ENCODE measurements around the gene UBE2S.
"Not testable (repeated sequence)": the region's sequence is repeated elsewhere in the genome, so short reads cannot be mapped to it uniquely, and the experiment has no call there.

The UBE2S gene

GRCh38 chr19:55440411-55441105, 33.0 kb upstream of the UBE2S start:
- DNase-seq (ENCODE audit: low read depth): no peak

- DNase-seq (ENCODE audit: low read depth): no peak
Observed at GRCh38 chr19:55439052-55439451, 31.5 kb upstream of the UBE2S start.

GRCh38 chr19:55437410-55437809, 29.8 kb upstream of the UBE2S start:
- no peak for DNase-seq (ENCODE audit: low read depth)

DNA sequence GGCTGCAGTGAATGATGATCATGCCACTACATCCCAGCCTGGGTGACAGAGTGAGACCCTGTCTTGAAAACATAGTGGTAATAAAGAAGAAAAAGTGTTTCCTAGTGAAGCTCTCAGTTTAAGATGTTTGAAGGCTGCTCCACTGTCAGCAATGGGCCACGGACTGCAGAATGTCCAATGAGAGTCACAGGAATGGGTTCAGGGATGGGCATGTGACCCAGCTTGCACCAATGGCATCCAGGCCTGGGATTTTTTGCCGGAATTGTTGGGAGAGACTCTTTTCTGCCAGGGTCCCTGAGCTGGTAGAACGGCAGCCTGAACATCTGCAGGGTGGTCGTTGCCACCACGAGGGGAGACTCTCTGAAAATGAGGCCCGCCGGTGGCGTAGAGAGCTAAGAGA, 29.3 kb upstream of the UBE2S start:
- DNase-seq (ENCODE audit: low read depth): no peak

GRCh38 chr19:55435020-55435419, 27.4 kb upstream of the UBE2S start:
- no peak for DNase-seq (ENCODE audit: low read depth)

DNA sequence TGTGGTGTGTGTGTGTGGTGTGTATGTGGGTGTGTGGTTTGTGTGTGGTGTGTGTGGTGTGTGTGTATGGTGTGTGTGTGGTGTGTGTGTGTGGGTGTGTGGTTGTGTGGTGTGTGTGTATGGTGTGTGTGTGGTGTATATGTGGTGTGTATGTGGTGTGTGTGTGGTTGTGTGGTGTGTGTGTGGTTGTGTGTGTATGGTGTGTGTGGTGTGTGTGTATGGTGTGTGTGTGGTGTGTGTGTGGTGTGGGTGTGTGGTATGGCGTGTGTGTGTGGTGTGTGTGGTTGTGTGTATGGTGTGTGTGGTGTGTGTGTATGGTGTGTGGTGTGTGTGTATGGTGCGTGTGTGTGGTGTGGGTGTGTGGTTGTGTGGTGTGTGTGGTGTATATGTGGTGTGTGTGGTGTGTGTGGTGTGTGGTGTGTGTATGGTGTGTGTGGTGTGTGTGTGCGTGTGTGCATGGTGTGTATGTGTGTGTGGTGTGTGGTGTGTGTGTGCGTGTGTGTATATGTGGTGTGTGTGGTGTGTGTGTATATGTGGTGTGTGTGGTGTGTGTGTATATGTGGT, 26.9 kb upstream of the UBE2S start:
- DNase-seq (ENCODE audit: low read depth): no peak

GRCh38 chr19:55433292-55433691, 25.7 kb upstream of the UBE2S start:
- DNase-seq (ENCODE audit: low read depth): no peak

GRCh38 chr19:55432241-55432959, 24.8 kb upstream of the UBE2S start:
- no peak for DNase-seq (ENCODE audit: low read depth)

DNA sequence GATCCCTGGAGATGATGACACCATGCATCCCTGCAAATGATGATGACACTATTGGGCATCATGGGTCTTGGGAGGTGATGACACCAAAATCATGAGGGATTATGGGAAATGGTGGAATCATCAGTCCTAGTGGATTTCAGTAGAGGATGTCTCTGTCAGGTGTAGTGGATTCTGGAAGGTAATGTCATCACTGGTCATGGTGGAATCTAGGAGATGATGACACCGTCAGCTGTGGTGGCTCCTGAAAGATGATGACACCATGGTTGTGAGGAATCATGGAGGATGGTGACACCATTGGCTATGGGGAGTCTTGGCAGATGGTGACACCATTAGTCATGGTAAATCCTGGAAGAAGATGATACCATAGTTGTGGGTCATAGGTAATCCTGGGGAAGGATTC, 23.6 kb upstream of the UBE2S start:
- DNase-seq (ENCODE audit: low read depth): no peak

GRCh38 chr19:55426042-55426441, 18.5 kb upstream of the UBE2S start:
- no peak for DNase-seq (ENCODE audit: low read depth)

DNA sequence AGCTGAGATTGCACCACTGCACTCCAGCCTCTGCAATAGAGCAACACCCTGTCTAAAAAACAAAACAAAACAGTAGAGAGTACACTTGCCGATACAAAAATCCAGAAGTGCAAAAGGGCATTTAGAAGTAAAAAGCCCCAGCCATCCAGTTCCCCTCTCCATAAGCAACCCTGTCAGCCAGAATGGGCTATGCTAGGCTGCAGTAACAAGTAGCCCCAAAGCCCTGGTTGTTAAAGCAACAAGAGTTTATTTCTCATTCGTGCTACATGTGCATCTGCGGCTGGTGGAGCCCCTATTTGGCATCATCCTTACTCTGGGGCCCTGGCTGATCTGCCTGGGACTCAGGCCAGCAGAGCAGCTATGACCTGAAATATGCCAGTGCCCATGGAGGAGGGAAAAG, 16.9 kb upstream of the UBE2S start:
- DNase-seq (ENCODE audit: low read depth): no peak

DNA sequence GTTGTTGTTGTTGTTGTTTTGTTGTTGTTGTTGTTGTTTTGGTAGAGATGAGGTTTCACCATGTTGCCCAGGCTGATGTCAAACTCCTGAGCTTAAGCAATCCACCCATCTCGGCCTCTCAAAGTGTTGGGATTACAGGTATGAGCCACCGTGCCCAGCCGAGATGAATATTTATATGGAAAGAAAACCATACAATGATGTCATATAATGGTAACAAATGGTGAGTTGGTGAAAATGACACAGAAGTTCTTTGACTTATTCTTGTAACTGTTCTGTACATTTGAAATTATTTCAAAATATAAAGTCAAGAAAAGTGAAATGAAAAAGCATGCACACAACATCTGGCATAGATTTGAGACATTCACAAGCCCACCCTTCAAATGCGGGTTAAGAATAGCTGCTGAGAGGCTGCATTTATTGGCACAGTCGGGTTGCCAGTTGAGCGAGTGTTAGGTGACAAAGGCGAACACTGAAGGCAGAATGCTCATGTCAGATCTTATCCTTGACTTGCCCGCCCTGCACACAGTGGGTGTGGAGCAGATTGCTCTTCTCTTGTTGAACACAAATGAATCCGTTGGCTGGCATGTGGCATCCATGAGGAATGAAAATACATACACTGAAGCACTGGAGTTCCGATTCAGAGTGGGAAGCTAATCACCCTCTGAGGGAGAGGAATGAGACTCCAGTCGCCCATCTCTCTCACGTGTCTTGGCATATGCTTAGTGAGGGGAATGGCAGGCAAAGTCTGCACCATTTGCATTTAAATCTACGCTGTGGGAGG, 15.8 kb upstream of the UBE2S start:
- no peak for DNase-seq (ENCODE audit: low read depth)

- not testable (repeated sequence) for DNase-seq (ENCODE audit: low read depth)
Observed at GRCh38 chr19:55421281-55421680, 13.7 kb upstream of the UBE2S start.

DNA sequence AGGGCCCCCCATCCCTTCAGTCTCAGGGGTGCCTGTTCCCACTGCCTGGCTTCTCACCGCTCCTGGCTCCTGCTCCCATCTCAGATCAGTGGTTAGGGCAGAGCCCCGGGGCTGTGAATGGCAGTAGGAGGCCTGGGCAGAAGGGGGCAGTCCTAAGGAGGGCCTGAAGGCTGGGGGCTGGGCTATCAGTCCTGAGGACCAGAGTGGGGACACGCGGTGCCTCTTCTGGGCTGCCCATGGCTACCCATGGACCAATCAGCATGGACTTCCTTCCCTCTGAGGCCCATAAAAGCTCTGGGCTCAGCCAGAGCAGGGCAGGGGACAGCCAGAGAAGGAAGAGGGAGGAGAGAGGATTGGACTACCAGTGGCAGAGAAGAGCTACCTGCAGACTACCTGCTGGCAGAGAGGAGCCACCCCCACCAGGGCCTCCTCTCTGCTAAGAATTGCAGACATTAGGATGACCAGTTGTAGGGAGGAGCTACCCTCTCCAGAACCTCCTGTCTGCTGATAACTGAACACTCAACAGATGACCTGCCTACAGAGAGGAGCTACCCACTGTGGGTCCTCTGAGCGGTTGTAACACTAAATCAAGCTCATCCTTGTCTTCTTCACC, 12.1 kb upstream of the UBE2S start:
- DNase-seq (ENCODE audit: low read depth): no peak

- no peak for DNase-seq (ENCODE audit: low read depth)
Observed at GRCh38 chr19:55419103-55419502, 11.5 kb upstream of the UBE2S start.

DNA sequence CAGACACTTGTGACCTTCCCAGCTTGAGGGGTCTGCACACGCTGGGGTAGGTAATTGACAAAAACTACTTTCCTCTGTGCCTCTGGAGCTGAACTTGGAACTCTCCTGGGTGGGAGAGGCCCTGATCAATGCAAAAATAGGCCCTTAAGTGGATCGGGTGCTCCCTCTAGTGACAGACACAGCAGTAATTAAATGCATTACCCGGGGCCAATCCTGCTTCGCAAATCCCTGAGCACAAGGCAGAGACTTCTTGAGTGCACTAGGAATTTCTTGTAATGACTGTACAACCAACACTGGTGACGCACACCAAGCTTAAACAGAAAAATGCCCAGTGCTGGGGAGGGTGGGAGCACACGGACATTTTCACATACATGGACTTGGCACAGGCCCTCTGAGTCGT, 10.6 kb upstream of the UBE2S start:
- DNase-seq (ENCODE audit: low read depth): peak; percentile 54

- DNase-seq (ENCODE audit: low read depth): no peak
Observed at GRCh38 chr19:55410168-55410567, 2.6 kb upstream of the UBE2S start.

DNA sequence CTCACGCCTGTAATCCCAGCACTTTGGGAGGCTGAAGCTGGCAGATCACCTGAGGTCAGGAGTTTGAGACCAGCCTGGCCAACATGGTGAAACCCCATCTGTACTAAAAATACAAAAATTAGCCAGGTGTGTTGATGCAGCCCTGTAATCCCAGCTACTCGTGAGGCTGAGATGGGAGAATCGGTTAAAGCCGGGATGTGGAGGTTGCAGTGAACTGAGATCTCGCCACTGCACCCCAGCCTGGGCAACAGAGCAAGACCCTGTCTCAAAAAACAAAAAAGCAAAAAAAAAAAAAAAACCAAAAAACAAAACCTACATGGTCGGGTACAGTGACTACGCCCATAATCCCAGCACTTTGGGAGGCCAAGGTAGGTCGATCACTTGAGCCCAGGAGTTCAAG, 1.6 kb upstream of the UBE2S start:
- DNase-seq (ENCODE audit: low read depth): not testable (repeated sequence)

DNA sequence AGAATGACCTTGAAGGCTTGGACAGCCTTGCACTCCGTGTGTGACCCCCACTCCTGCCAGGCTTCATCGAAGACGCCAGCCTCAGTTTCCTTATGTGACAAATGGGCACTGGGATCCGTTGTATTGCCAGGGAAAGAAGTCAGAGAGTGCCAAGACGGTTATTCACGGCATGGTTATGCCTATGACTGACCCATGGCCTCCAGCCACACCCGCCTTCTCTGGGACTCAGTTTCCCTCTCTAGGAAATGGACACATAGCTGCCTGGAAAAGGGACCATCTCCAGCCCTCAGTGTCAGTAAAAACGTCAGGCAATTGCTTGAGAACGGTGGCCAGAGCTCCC, 915 bp upstream of the UBE2S start:
- no peak for DNase-seq (ENCODE audit: low read depth)

DNA sequence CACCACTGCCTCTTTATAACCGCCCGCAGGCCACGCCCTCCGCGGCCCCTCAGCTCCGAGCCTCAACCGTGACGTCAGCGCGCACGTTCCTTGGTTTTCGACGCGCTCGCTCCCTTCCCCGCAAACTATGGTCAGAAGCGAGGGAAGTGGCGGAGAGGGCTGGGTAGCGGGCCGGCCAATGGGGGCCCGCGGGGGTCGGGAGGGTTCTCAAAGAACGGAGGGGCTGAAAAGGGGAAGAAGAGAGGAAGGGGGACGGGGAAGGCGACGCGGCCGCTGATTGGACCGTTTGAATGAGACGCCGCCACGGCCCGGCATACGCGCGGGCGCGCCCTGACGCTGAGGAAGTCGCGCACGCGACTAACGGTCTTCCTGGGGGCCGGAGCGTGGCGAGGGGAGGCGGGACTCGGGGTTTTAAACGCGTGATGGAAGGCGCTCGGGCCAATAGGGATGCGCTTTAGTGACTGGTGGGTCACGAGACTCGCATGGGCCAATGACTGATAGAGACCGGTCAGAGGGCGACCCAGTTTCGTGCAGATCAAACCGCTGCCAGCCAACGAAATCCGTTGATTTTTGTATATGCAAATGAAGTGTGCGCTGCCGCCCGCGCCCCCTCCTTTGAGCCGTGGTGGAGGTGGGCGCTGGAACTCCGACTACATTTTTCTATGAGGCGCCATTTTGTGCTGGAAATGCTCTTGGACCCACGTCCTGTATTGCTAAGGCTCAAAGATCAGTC, 378 bp upstream of the UBE2S start:
- DNase-seq (ENCODE audit: low read depth): peak; percentile 95

- DNase-seq (ENCODE audit: low read depth): no peak
Observed at GRCh38 chr19:55406826-55407549, 600 bp downstream of the UBE2S start.
